Measurements from ENCODE around the gene RBPJL.
A peak's percentile ranks its signal among the peaks of the same experiment; 100 is the strongest.

RBPJL gene, protein sequence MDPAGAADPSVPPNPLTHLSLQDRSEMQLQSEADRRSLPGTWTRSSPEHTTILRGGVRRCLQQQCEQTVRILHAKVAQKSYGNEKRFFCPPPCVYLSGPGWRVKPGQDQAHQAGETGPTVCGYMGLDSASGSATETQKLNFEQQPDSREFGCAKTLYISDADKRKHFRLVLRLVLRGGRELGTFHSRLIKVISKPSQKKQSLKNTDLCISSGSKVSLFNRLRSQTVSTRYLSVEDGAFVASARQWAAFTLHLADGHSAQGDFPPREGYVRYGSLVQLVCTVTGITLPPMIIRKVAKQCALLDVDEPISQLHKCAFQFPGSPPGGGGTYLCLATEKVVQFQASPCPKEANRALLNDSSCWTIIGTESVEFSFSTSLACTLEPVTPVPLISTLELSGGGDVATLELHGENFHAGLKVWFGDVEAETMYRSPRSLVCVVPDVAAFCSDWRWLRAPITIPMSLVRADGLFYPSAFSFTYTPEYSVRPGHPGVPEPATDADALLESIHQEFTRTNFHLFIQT

DNA sequence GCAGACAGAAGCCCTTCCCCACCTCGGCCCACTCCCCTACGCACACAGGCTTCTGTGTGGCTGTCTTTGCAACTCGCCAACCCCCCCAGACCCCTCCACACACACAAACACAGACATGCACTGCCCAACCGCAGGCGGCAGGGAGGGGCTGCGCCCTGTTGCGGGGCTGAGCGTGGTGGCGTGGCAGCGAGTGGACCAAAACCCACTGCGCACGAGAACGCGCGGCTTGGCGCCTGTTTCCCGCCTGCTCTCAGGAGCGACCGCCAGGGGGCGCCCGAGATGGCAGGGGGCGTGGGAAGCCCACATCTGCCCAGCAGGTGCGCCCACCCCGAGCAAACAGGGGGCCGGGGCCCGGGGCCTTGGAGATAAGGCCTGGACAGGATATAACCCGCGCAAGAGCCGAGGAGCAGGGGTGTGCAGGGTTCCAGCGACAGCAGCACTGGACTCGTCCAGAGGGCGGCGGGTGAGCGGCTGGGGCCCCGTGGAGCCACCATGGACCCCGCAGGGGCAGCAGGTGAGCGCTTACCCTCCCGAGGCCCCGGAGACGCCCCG is at the start of gene RBPJL:
Gene RBPJL, plus strand, starts transcription at position 410 of the 552 bp plus-strand sequence. Its CDS starts 83 bp downstream, at position 493.
- DNase-seq: no peak

DNA sequence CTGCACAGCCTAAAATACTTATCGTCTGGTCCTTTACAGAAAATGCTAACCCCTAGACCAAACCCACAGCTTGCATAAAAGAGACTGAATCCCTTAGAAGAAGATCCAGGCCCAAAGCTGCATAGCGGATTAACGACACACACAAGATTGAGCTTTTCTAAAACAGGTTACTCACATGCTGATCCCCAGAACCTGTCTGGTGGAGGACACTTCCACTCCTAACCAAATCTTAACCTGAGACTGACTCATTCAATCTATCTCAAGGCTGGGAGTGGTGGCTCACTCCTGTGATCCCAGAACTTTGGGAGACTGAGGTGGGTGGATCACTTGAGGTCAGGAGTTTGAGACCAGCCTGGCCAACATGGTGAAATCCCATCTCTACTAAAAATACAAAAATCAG is 49.5 kb upstream of the RBPJL start:
- DNase-seq: no peak

DNA sequence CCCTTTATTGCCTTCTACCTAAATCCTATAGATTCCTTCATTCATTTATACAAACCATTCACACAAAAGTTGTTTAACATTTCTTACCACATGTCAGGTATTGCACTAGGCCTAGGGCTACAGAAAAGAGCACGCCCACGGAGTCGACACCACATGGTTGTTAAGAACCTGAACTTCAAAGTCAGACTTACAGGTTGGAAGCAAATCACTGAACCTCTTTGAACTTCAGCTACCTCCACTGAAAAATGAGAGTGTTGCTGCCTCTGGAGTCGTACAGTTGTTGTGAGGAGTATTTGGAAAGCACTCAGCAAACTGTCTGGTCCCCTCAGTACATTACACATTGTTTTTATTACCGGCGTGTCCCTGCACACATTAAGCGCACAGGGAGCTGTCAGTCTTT is 48.9 kb upstream of the RBPJL start:
- DNase-seq: no peak

DNA sequence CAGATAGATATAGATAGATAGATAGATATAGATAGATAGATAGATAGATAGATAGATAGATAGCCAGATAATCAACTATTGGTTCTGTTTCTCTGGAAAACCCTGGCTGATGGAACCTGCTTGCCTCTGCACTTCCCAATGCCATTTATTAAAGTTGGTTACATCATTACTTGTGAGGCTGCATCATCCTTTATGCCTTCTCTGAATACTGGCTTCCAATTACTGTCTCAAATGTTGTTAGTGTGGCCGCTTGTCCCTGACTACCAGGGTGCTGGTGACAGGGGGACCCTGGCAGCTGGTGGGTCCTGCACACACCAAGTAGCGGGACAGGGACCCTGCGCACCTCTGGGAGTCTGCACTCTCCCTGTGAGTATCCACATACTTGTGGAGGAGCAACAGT is 48.4 kb upstream of the RBPJL start:
- no peak for DNase-seq

DNA sequence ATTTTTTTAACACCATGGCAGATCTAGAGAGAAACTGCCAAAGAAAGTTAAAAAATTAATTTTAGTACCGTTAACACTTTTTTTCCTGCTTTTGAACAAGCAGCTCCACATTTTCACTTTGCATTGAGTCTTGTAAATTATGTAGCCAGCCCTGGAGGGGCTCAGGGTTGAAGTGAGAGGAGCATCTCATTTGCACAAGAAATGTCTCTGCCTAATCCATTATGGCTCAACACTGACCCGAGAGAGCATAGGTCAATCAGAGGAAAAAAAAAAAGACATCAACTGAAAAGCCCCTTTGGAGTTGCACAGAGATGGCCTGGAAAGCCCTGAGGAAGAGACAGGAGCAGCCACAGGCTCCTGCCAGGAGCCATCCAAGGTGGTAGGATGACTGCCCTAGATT is 48.0 kb upstream of the RBPJL start:
- no peak for DNase-seq

DNA sequence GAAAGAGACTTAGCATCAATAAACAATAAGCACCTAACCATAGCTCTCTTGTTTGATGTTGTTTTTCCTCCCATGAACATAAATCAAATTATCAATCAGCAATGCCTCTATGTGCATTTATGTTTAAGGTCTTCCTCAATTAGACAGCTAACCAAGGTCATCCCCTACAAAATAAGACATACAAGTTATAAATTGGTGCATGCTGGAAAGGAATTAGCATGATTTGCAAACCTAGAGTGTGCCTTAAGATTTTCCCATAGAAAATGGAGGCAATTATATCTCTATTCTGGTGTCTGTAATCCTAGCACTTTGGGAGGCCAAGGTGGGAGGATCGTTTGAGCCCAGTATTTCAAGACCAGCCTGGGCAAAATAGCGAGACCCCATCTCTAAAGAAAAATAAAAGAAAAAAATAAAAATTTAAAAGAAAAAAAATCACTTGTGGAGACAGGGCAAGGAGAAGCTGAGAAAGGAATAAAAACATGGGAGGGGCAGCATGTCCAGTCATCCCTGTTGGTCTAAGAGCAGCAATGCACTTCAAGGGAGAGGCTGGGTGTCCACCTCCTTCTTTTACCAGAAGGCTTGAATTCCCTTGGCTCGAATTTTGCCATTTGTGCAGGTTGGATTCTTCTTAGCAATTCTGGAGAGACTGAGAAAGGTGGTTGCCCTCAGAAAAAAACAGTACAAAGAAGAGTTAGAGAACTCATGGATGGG is 42.9 kb upstream of the RBPJL start:
- DNase-seq: no peak

DNA sequence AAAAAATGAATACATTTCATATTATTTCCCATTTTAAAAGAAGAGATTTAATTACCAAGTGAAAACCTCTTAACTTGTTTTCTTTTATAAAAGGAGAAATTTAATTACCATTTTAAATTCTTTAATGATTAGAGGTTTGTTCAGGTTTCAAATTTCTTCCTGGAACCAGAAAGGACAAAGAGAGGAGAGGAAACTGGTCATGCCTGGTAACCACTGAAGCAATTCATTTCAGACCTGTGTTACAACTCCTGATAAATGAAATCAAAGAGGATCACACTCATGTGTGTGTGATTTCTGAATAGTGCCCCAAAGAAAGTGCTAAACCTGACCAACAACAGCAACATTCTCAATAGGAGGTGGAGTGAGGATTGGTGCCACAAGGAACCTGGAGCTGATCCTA is 39.7 kb upstream of the RBPJL start:
- no peak for DNase-seq

DNA sequence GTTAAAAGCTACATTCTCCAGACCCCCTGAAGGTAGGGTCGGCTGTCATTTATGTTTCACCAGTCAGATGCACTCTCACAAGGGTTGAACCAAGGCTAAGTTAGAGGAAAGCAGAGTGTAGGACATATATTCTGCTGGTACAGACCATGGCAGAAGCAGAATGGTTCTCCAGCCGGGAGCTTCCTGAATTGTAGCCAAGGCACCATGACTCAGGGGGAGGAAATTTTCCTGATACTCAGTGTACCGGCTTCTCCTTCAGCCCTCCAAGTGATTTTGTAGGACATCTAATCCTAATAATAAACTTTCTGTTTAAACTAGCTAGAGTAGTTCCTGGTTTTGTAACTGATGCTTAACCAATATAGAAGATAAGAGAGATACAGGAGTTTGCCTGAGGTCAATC is 38.1 kb upstream of the RBPJL start:
- no peak for DNase-seq

DNA sequence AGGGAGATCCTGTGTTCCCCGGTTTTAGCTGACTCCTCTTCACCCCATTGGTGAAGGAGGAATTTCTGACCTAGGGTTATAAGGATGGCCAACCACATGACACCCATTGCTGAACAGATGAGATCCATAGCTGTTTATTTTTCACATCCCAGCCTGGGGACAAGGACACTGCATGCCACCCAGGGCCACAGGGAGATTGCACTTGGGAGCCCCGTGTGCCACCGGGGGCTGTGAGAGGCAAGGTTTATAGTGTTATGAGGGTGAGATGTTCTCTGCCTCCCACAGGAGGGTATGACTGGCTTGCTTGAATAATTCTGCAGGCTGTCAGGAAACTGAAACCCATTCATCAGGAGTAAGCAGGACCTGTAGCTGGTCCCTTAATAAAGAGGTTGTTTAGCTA is 37.6 kb upstream of the RBPJL start:
- no peak for DNase-seq

DNA sequence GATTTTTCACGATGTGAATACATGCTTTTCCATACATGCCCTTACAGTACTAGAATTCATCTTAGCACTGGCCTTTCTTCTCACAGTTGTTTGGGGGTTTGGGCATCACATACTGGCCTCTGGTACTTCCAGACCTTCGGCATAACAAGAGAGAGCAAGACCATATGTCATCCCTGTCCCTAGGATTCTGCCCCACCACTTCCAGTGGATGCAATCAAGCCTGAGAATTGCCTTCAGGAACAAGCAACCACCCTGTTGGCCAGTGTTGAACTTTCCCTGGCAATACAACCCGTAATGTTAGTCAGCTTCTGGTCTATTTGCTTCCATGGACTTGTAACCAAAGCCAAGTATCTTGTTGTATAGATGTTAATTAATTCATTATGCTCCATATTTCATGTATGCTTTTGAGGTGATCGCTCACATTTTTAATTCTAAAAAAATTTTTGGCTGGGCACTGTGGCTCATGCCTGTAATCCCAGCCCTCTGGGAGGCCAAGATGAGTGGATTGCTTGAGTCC is 36.8 kb upstream of the RBPJL start:
- DNase-seq: no peak

DNA sequence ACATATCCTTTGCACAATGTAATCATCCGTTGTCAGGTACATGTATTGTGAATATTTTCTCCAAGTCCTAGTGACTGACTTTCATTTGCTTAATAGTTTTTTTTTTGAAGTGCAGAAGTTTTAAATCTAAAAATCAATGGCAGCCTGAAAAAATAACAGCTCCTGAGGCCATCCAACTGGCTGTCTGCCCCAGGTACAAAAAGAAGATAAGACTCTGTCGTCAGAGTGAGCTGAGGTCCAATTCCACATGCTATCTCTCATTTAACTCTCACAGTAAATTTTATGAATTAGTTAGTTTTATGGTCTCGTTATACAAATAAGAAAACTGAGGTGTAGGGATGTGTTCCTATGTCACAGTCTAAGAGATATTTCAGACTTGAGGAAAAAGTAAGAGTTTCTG is 31.3 kb upstream of the RBPJL start:
- no peak for DNase-seq

DNA sequence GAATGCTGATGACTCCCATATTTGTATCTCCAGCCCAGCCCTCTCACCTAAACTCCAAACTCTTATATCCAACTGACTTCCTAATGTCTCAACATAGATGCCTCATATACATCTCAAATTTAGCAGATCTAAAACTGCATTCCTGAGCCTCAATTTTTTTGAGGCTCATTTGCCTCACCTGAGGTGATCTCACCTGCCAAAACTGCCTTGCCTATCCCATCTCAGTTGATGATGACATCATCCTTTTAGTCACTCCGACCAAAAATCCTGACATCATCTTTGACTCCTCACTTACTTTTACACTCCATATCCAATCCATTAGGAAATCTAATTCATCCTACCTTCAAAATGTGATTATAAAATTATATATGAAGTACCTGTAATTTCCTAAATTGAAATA is 26.6 kb upstream of the RBPJL start:
- no peak for DNase-seq

DNA sequence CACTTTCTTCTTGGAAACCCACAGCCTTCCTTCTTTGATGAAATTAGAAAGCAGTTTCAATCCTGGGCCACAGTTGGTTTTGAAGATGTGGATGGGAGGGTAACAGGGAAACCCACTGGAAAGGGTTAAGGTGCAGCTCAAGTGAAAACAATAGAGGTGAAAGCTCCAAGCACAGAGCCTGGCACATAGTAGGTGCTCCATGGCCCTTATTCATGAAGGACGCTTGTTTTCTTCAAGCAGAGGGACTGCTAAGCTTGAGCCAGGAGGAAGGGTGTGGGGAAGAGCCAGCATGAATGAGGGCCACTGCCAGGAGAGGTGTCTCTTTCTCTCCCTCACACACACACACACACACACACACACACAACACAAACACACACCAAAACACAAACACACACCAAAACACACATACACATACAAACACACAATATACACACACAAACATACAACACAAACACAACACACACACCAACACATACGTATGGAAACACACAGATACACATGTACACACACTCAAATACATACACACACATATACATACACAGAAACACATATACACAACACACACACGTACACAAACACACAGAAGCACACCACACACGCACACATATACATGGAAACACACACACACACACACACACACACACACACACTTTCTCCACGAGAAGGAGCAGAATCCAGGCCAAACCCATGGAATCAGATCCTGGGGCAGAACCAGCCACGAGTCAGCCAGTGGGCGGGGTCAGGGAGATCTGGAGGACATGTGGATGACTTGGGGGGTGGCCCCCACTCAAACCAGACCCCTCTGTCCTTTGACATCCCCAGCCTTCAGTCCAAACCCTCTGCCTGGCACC is 23.7 kb upstream of the RBPJL start:
- peak; percentile 7 for DNase-seq

DNA sequence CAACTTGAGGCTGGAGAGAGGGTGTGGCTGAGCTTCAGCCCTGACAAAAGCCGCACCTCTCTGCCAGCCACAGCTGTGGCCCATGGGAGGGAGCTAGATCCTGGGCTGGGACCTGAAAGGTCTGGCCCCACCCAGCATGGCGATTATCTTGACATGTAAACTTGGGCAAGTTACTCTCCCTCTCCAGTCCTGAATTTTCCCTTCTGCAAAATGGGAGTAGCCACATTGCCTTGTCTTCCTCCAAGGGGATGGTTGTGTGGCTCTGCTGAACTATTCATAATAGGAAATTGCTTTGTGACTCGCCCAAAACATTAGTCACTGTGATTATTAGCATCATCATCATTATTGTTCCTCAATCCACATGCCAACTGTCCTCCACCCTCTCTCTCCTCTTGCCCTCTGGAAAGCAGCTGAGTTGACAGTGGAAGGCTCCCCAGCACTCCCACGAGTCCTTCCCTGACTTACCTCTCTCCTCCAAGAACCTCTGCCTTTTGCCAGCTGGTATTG is 23.0 kb upstream of the RBPJL start:
- no peak for DNase-seq

DNA sequence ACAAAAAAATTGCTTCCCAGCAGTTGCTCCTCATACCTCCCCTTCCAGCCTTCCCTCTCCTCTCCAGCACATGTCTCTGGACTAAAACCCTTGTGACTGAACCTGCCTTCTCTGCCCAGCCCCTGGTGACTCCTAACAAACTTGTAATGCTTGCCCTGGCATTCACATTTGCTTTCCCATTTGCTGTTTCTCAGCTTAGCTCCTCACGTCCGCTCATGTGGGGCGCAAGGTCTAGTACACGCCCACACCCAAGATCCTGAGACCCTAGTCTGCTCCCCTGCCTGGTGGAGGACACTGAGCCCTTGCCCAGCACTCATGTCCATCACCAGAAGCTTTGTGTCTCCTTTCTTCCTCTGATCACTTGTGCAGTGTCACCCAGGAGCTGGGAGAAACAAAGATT is 18.3 kb upstream of the RBPJL start:
- DNase-seq: peak; percentile 35

DNA sequence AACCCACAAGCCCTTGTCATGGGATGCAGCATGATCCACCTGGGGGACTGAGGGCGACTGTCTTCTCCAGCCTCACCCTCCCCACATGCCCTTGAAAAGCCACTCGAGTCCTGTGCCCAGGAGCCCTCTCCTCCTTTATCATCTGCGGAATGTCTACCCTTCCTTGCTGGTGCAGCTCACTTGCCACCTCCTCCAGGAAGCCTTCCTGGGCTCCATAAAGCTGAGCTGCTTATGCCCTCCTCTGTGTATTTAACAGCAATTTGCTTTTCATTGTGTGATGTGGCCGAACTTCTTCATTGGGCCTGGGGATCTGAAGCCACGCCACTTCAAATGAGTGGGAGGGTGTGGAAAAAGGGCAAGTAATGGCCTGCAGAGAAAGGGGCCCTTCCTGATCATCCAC is 17.8 kb upstream of the RBPJL start:
- DNase-seq: no peak

DNA sequence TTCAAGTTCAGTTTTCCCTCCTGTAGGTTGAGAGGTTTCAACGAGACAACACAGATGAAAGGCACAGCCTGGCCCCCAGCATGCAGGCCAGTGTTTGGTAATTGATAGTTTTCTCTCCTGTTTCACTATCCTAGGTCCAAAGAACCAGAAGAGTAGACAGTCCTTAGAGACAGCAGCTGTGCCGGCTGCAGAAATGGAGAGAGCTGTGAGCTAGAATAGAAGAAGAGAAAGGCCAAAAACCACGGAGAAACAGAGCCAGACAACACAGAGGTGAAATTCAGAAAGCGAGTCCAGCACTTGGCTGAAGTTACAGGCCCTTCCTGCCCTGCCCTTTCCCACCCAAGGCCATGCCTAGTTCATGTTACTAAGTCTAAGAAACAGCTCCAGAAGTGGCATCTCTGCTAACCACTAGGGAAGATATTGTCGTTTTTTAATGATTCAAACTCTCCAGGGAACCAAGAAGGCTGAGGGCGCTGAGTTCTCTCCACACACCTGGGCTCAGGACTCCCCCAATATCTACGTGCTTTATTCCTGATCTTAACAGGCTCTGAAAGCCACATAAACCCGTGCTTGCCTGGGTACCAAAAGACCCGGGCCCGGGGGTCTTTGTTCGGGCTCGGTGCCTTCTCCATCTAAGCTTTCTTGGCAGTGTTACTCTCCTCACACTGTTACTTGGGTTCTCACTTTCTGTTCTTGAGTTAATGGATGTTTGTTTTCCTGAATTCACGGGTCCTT is 16.5 kb upstream of the RBPJL start:
- DNase-seq: peak; percentile 33

DNA sequence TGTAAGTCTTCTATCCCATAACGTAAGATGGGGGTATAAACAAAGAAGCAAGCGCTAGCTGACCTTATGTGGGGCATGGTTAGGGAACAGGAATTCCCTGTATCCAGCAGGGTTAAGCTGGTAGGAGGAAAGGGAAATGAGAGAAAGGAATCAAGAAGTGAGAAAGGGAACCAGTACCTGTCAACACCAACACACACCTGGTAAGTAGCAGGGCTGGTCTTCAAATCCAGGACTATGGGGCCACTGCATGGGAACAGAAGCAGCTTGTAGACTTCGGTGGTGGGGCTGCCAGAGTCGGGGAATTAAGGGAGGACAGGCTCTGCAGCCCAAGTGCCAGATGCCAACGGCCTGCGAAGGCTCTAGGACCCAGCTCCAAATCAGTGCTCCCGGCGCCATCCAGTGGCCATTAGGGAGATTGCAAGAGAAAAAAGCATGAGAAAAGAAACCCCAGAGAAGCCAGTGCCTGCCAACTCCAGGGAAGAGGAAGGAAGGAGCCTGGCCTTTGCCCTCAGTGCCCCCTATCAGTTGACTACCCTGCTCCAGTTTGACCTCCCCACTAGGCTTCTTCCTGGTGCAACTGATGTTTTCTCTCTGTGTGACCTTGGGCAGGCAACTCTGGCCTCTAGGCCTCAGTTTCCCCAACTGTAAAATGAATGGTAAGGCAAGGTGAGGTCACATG is 15.8 kb upstream of the RBPJL start:
- DNase-seq: peak; percentile 90

DNA sequence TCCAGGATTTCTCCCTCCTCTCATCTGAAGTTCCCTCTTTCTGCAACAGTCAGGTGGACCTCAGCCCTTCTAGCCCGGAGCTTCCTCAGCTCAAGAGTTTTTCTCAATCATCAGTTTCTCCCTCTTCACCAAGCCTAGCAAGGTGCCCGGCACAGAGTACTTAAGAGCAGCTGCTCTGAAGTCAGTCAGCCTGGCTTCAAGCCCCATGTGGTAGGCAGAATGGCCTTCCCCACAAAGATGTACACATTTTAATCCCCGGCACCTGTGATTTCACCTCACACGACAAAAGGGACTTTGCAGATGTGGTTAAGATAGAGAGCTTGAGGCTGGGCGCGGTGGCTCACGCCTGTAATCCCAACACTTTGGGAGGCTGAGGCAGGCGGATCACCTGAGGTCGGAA is 15.1 kb upstream of the RBPJL start:
- no peak for DNase-seq

DNA sequence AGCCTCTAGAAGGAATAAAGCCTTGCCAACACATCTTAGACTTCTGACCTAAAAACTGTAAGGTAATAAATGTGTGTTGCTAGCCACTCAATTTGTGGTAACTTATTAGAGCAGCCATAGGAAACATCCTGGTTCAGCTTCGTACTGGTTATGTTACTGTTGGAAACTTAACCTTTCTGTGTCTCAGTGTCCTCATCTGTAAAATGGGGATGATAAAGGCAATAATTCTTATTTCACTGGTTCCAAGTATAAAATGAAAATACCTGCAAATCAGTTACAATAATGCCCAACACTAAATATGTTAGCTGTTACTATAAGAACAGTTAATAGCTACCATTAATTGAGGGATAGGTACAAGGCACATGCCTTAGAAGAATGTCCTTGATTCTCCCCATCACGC is 14.3 kb upstream of the RBPJL start:
- DNase-seq: no peak
